Measurements from ENCODE around the gene PML. TPM values are rescaled to one million over a fixed set of nuclear protein-coding genes. Genes with fewer than 3 reads are reported as not detected.
"Not testable (repeated sequence)": the region's sequence is repeated elsewhere in the genome, so short reads cannot be mapped to it uniquely, and the experiment has no call there.

Gene PML
- total RNA-seq, 1 experiment from 2014 or later, result 61.1 TPM

DNA sequence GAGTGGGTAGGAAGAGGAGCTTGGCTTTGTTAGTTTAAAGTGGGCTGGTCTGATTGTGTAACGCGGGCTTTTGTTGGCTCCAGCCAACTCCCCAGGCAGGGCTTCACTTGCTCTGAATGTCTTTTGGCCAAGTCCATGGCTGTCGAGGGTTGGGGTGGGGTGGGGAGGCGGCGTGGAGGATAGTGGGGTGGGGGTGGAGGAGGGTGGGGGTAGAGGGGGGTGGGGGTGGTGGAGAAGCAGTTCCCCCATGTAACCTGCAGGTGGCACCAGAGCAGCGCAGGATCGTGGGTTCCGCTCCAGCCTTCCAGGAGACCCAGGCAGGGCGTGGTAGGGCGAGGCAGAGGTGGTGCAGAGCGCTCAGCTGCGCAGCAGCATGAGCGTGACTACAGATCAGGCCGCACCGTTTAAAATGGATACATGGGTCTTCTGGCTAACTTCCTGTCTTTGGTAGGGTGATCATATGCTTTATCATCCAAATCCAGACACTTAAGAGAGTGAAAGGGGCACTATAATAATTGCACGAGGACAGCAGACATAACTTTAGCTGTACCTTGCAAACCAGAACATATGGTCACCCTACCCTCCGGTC is 59.5 kb downstream of the PML start:
- peak; percentile 60 for DNase-seq (ENCODE audit: low spot score)

DNA sequence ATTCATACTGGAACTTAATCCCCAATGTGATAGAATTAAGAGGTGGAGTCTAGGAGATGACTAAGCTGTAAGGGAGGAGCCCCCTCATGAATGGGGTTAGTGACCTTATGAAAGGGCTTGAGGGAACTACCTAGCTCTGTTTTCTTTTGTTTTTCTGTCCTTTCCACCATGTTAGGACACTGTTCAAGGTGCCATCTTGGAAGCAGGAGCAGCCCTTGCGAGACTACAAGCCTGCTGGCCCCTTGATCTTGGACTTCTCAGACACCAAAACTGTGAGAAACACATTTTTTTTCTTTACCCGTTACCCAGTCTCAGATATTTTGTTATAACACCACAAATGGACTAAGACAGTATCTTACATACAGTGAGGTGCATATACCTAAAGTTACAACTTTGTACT is 61.3 kb downstream of the PML start:
- peak; percentile 18 for DNase-seq (ENCODE audit: low spot score)

- DNase-seq (ENCODE audit: low spot score), result not testable (repeated sequence)
Measured at GRCh38 chr15:74056330-74056729, 61.8 kb downstream of the PML start.

- DNase-seq (ENCODE audit: low spot score), result not testable (repeated sequence)
Measured at GRCh38 chr15:74059050-74059833, 64.7 kb downstream of the PML start.

- DNase-seq (ENCODE audit: low spot score), result no peak
Measured at GRCh38 chr15:74060251-74060650, 65.7 kb downstream of the PML start.

- DNase-seq (ENCODE audit: low spot score), result no peak
Measured at GRCh38 chr15:74062236-74062635, 67.7 kb downstream of the PML start.

- DNase-seq (ENCODE audit: low spot score), result no peak
Measured at GRCh38 chr15:74062671-74063070, 68.2 kb downstream of the PML start.

DNA sequence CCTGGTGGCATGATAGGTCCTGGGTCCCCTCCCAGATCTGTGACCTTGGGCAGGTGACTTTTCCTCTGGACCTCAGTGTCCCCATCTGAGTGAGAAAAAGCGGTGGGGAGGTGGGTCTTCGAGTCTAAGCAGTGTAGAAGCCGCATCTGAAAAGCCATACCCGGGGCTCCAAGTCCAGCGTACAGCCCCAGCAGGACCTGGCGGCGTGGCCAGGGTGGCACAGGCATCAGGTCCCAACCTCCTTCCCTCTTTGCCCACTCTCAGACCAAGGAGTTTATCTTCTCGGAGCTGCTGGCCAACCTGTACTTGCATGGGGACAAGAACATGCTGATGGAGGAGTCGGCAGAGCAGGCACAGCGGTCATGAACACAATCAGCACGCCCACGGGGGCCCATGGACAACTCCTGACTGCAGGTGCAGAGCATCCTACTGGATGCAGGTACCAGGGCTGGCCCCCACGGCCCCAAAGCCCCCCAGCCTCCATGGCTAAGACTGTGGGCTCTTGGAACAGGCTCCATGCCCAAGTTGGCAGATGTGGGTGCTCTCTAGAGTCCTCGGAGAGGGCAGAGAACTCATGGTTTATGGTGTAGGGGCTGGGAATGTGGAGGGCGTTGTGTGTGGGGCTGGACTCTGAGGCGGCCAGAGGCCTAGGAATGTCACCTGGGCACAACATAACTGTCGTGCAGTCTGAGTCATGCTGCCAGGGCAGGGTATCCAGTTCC is 69.1 kb downstream of the PML start:
- not testable (repeated sequence) for DNase-seq (ENCODE audit: low spot score)

GRCh38 chr15:74064183-74064582 is 69.7 kb downstream of the PML start:
- not testable (repeated sequence) for DNase-seq (ENCODE audit: low spot score)

- not testable (repeated sequence) for DNase-seq (ENCODE audit: low spot score)
Measured at GRCh38 chr15:74064822-74065221, 70.3 kb downstream of the PML start.

DNA sequence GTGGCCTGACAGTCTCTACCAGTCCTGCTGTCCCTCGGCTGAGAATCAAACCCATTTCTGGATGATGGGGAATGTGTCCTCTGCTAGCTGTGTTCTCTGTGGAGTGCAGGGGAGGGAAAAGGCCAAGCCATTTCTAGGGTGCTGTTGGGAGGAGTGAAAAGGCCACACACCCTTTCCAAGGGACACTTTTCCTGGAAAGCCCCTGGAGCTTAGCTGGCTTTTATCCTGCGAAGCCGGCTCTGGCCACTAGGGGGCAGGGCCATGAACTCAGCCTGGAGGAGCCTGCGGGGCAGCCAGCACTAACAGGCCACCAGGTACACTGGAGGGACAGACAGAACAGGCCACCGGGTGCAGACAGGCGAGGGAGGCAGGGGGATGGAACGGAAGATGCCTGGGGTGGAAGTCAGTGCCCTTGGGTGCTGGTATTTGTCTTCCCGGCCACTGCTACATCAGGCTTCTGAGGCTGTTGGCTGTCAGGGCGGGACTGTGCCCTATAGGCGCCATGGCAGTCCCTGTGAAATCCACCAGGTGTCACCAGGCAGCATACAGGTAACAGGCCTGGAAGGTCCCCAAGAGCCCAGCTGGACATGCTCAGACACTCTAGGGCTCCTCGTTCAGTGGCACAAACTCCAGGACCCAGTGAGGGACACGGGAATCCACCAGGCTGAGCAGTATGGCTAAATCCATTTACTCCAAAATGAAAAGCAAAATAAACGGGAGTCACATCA is 71.3 kb downstream of the PML start:
- DNase-seq (ENCODE audit: low spot score), result not testable (repeated sequence)

- not testable (repeated sequence) for DNase-seq (ENCODE audit: low spot score)
Measured at GRCh38 chr15:74071645-74072044, 77.1 kb downstream of the PML start.

- DNase-seq (ENCODE audit: low spot score), result not testable (repeated sequence)
Measured at GRCh38 chr15:74072132-74072531, 77.6 kb downstream of the PML start.

- not testable (repeated sequence) for DNase-seq (ENCODE audit: low spot score)
Measured at GRCh38 chr15:74072614-74073337, 78.3 kb downstream of the PML start.

GRCh38 chr15:74075781-74076180 is 81.3 kb downstream of the PML start:
- DNase-seq (ENCODE audit: low spot score), result not testable (repeated sequence)

DNA sequence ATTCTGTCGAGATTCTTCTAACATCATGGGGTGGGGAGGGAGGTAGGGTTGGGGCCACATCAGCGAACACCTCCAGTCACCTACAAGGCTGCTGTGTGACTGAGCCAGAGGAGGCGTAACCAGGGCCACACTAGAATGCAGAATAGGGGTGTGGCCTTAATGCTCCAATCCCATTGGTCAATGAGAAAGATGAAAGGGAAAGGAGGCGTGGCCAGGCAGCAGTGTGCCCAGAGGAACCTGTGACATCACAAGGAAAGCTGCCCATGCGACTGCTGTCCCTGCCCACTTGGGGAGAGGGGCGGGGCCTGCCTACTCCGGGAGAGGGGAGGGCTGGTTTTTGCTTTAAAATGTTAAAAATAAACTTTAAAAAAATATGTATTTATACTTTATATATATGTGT is 87.9 kb downstream of the PML start, which contains the start of gene GOLGA6A:
TSS of gene GOLGA6A (minus strand) at position 101 of the 400 bp plus-strand sequence. CDS start at position 60, 41 bp downstream.
- not testable (repeated sequence) for DNase-seq (ENCODE audit: low spot score)

DNA sequence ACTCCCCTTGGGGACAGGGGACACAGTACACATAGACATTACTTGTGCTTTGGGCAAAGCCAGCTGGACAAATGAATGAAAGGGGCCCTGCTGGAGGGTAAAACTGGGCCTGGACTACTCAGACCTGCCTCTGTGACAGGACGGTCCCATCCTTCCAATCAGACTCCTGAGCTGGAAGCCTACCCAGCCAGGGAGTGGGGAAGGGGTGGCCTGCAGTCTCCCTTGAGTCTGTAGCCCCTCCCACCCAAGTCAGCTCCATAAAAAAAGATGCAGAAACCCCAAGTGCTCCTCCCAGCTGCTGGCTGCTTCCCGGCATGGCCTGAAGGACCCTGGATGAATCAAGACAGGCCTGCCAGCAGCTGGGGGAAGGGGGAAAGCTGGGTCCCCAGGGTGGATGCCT is 100.1 kb downstream of the PML start:
- DNase-seq (ENCODE audit: low spot score), result not testable (repeated sequence)

DNA sequence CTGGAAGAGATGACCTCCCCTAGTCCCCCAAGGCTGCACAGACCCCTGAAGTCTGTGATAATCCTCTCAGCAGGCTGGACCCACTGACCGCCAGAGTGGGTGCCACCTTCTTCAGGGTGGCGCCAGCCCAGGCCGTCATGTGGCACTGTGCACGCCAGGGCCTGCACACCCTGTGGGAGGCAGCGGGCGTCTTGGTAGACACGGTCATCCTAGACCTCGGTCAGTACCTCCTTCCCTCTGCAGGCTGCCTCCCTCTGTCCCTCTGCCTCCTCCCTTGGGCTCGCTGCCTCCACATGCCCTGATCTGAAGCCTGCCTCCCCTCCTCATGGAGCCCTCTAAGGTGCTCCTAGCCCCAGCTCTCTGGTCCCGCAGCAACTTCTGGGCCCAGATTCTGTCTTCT is 101.1 kb downstream of the PML start:
- not testable (repeated sequence) for DNase-seq (ENCODE audit: low spot score)

GRCh38 chr15:74096753-74097474 is 102.4 kb downstream of the PML start:
- DNase-seq (ENCODE audit: low spot score), result not testable (repeated sequence)

Data from A172 (cell line).